HG03108 (cell line): ENCODE data around the gene FAM25A.

ENCODE experiments used
- ATAC-seq: cut with Tn5 transposase; IDR thresholded peaks from one replicate; pipeline ENCODE4 v1.9.1; 2021; ENCODE audit warnings: moderate library complexity; ENCODE audit not compliant: unreplicated experiment

The FAM25A gene

GRCh38 chr10:87059401-87059800 lies 39.3 kb downstream of the FAM25A start:
- ATAC-seq, result no peak

GRCh38 chr10:87060280-87060928 lies 40.3 kb downstream of the FAM25A start:
- no peak for ATAC-seq

- no peak for ATAC-seq
These were observed 44.6 kb downstream of the FAM25A start for GRCh38 chr10:87064651-87065050.

- no peak for ATAC-seq
These were observed 46.1 kb downstream of the FAM25A start for GRCh38 chr10:87066178-87066577.

- ATAC-seq, result no peak
These were observed 46.8 kb downstream of the FAM25A start for GRCh38 chr10:87066865-87067264.

- ATAC-seq, result no peak
These were observed 48.2 kb downstream of the FAM25A start for GRCh38 chr10:87068281-87068680.

GRCh38 chr10:87072449-87072848 lies 52.4 kb downstream of the FAM25A start:
- ATAC-seq, result no peak
